HepG2 (cell line): ENCODE data around the gene RAD51D. TPM values are rescaled to one million over a fixed set of nuclear protein-coding genes. Genes with fewer than 3 reads are reported as not detected.

Experiments
- AGO2 ChIP-seq: fragments of 200-400 bp; formaldehyde crosslinking; optimal IDR thresholded peaks from 2 replicates; pipeline ENCODE3; 2017; ENCODE audit warnings: mild to moderate bottlenecking, low read depth, low read length, moderate library complexity
- HDAC6 ChIP-seq: fragments of 200-600 bp; sonication (generic); IDR thresholded peaks from 2 replicates; pipeline ENCODE4 v1.7.0; 2017; ENCODE audit warnings: mild to moderate bottlenecking, antibody characterized with exemption, low read length, low read depth
- KLF9 ChIP-seq: IDR thresholded peaks from 2 replicates; pipeline ENCODE4 v1.6.1; 2016; ENCODE audit warnings: low read depth
- MAF1 ChIP-seq: sonication (generic); formaldehyde crosslinking; IDR thresholded peaks from 2 replicates; pipeline ENCODE4 v1.5.0; 2020; ENCODE audit warnings: missing genetic modification reagents, borderline replicate concordance
- MATR3 ChIP-seq: sonication (generic); formaldehyde crosslinking; IDR thresholded peaks from 2 replicates; pipeline ENCODE4 v1.4.0; 2020; ENCODE audit warnings: missing genetic modification reagents
- NFE2 ChIP-seq: sonication (generic); formaldehyde crosslinking; IDR thresholded peaks from 2 replicates; pipeline ENCODE4 v1.4.0; 2020; ENCODE audit warnings: missing genetic modification reagents
- PTBP1 ChIP-seq: fragments of 200-400 bp; formaldehyde crosslinking; IDR thresholded peaks from 2 replicates; pipeline ENCODE4 v1.6.1; 2018; ENCODE audit warnings: low read length, low read depth; ENCODE audit not compliant: poor library complexity, severe bottlenecking
- SCMH1 ChIP-seq: sonication (generic); formaldehyde crosslinking; IDR thresholded peaks from 2 replicates; pipeline ENCODE4 v1.9.0; 2021; ENCODE audit warnings: missing genetic modification reagents, mild to moderate bottlenecking, borderline replicate concordance
- SOX6 ChIP-seq, 2 experiments: fragments of 450-650 bp in 1 of 2; sonication (generic) in 1 of 2; formaldehyde crosslinking in 1 of 2; IDR thresholded peaks; 2 replicates each; pipeline versions ENCODE4 v1.4.0 to v1.6.1; 2017 to 2020; ENCODE audit warnings: antibody characterized with exemption in 1 of 2, mild to moderate bottlenecking in 1 of 2, missing genetic modification reagents in 1 of 2
- SP140L ChIP-seq: sonication (generic); formaldehyde crosslinking; IDR thresholded peaks from 2 replicates; pipeline ENCODE4 v1.4.0; 2020; ENCODE audit warnings: missing genetic modification reagents, borderline replicate concordance
- YY1 ChIP-seq: IDR thresholded peaks from 2 replicates; pipeline ENCODE4 v1.6.1; 2011; ENCODE audit warnings: low read length, low read depth, moderate library complexity, mild to moderate bottlenecking; ENCODE audit not compliant: insufficient read depth, insufficient replicate concordance
- ZC3H13 ChIP-seq: sonication (generic); formaldehyde crosslinking; IDR thresholded peaks from 2 replicates; pipeline ENCODE4 v1.8.1; 2023; ENCODE audit warnings: mild to moderate bottlenecking, missing genetic modification reagents, moderate library complexity
- ZFYVE20 ChIP-seq: sonication (generic); formaldehyde crosslinking; IDR thresholded peaks from 2 replicates; pipeline ENCODE4 v1.8.0; 2023; ENCODE audit warnings: low read depth, mild to moderate bottlenecking, moderate library complexity, missing genetic modification reagents, borderline replicate concordance
- ZMYM2 ChIP-seq: sonication (generic); formaldehyde crosslinking; IDR thresholded peaks from 2 replicates; pipeline ENCODE4 v1.8.0; 2022; ENCODE audit warnings: mild to moderate bottlenecking, missing genetic modification reagents
- ZNF230 ChIP-seq: sonication (generic); formaldehyde crosslinking; IDR thresholded peaks from 2 replicates; pipeline ENCODE4 v1.4.0; 2020; ENCODE audit warnings: mild to moderate bottlenecking, missing genetic modification reagents
- ZNF33B ChIP-seq: sonication (generic); formaldehyde crosslinking; IDR thresholded peaks from 2 replicates; pipeline ENCODE4 v1.5.1; 2020; ENCODE audit warnings: mild to moderate bottlenecking, missing genetic modification reagents
- ZNF562 ChIP-seq: sonication (generic); formaldehyde crosslinking; IDR thresholded peaks from 2 replicates; pipeline ENCODE4 v1.8.0; 2022; ENCODE audit warnings: missing genetic modification reagents, borderline replicate concordance
- ZNF614 ChIP-seq: IDR thresholded peaks from 2 replicates; pipeline ENCODE4 v1.6.1; 2018; ENCODE audit warnings: missing biosample characterization, missing genetic modification reagents, inconsistent platforms, borderline replicate concordance
- polyA plus RNA-seq, 8 experiments: library from polyadenylated mRNA; depleted of rRNA in 3 of 8; stranded (reverse) in 7 of 8; unstranded in 1 of 8; fragments of >200 nt; fragmentation: Illumina TruSeq in 4 of 8; extraction: Trizol in 4 of 8; gene quantifications; 2 replicates each; pipeline versions ENCODE4 v1.2.1 to v1.2.3, GENCODE V29; 2011 to 2016; ENCODE audit warnings: low read depth in 4 of 8, missing spikeins in 1 of 8, mixed read lengths in 1 of 8; ENCODE audit not compliant: insufficient read depth in 1 of 8
- total RNA-seq, 5 experiments: library from RNA; depleted of rRNA; stranded (reverse); fragments of >200 nt; fragmentation: Illumina TruSeq; extraction: Trizol; gene quantifications; 2 replicates each; pipeline ENCODE4 v1.2.3, GENCODE V29; 2016; ENCODE audit warnings: low read depth in 1 of 5
- TF ChIP-seq, protein P1 (sequence below): IDR thresholded peaks from 2 replicates; pipeline ENCODE4 v1.6.1; 2012; ENCODE audit warnings: low read length, improper control_type of control experiment
- TF ChIP-seq, protein P2 (sequence below): sonication (generic); formaldehyde crosslinking; conservative IDR thresholded peaks from 2 replicates; pipeline ENCODE4 v1.8.0; 2022; ENCODE audit warnings: mild to moderate bottlenecking, moderate library complexity, missing genetic modification reagents
- TF ChIP-seq, protein P3 (sequence below): sonication (generic); formaldehyde crosslinking; conservative IDR thresholded peaks from 2 replicates; pipeline ENCODE4 v1.8.1; 2023; ENCODE audit warnings: missing genetic modification reagents
- TF ChIP-seq, protein P4 (sequence below): sonication (generic); formaldehyde crosslinking; IDR thresholded peaks from 2 replicates; pipeline ENCODE4 v1.4.0; 2020; ENCODE audit warnings: missing genetic modification reagents; ENCODE audit errors: not compliant biosample characterization

The RAD51D gene
- total and polyA plus RNA-seq, 2 of the 13 experiments (the other 11 are each of a cell fraction or from before 2014, with no cell fraction given), result 6.7 to 13.1 TPM

- TF ChIP-seq, protein P1, sequence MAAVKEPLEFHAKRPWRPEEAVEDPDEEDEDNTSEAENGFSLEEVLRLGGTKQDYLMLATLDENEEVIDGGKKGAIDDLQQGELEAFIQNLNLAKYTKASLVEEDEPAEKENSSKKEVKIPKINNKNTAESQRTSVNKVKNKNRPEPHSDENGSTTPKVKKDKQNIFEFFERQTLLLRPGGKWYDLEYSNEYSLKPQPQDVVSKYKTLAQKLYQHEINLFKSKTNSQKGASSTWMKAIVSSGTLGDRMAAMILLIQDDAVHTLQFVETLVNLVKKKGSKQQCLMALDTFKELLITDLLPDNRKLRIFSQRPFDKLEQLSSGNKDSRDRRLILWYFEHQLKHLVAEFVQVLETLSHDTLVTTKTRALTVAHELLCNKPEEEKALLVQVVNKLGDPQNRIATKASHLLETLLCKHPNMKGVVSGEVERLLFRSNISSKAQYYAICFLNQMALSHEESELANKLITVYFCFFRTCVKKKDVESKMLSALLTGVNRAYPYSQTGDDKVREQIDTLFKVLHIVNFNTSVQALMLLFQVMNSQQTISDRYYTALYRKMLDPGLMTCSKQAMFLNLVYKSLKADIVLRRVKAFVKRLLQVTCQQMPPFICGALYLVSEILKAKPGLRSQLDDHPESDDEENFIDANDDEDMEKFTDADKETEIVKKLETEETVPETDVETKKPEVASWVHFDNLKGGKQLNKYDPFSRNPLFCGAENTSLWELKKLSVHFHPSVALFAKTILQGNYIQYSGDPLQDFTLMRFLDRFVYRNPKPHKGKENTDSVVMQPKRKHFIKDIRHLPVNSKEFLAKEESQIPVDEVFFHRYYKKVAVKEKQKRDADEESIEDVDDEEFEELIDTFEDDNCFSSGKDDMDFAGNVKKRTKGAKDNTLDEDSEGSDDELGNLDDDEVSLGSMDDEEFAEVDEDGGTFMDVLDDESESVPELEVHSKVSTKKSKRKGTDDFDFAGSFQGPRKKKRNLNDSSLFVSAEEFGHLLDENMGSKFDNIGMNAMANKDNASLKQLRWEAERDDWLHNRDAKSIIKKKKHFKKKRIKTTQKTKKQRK, result no peak
- TF ChIP-seq, protein P2, sequence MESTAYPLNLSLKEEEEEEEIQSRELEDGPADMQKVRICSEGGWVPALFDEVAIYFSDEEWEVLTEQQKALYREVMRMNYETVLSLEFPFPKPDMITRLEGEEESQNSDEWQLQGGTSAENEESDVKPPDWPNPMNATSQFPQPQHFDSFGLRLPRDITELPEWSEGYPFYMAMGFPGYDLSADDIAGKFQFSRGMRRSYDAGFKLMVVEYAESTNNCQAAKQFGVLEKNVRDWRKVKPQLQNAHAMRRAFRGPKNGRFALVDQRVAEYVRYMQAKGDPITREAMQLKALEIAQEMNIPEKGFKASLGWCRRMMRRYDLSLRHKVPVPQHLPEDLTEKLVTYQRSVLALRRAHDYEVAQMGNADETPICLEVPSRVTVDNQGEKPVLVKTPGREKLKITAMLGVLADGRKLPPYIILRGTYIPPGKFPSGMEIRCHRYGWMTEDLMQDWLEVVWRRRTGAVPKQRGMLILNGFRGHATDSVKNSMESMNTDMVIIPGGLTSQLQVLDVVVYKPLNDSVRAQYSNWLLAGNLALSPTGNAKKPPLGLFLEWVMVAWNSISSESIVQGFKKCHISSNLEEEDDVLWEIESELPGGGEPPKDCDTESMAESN, result peak; percentile 90
- TF ChIP-seq KLF9 (CRISPR knock-in tag) (peak; percentile 62; the same call in 1 of the 2 replicates), MATR3 (CRISPR knock-in tag) (no peak), YY1 (peak; percentile 92), SP140L (CRISPR knock-in tag) (no peak), ZFYVE20 (CRISPR knock-in tag) (peak; percentile 64; the same call in 1 of the 2 replicates), SCMH1 (CRISPR knock-in tag) (no peak), ZNF230 (CRISPR knock-in tag) (peak; percentile 83; the same call in 1 of the 2 replicates), NFE2 (CRISPR knock-in tag) (no peak), ZC3H13 (CRISPR knock-in tag) (peak; percentile 91; the same call in 1 of the 2 replicates), ZMYM2 (CRISPR knock-in tag) (no peak), SOX6 (IDR thresholded peaks at IDR 0.05) (no peak), SOX6 (CRISPR knock-in tag; IDR thresholded peaks at IDR 0.05) (peak; percentile 55), ZNF562 (no peak), HDAC6 (no peak), AGO2 (peak; percentile 78), PTBP1 (no peak), ZNF614 (CRISPR knock-in tag) (0 out of 2 replicates have a peak, but pooled peaks have one; percentile 46), ZNF33B (no peak; the same call in 1 of the 2 replicates), MAF1 (CRISPR knock-in tag) (no peak)
- TF ChIP-seq, protein P3, sequence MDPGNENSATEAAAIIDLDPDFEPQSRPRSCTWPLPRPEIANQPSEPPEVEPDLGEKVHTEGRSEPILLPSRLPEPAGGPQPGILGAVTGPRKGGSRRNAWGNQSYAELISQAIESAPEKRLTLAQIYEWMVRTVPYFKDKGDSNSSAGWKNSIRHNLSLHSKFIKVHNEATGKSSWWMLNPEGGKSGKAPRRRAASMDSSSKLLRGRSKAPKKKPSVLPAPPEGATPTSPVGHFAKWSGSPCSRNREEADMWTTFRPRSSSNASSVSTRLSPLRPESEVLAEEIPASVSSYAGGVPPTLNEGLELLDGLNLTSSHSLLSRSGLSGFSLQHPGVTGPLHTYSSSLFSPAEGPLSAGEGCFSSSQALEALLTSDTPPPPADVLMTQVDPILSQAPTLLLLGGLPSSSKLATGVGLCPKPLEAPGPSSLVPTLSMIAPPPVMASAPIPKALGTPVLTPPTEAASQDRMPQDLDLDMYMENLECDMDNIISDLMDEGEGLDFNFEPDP (CRISPR knock-in tag), result no peak
- TF ChIP-seq, protein P4, sequence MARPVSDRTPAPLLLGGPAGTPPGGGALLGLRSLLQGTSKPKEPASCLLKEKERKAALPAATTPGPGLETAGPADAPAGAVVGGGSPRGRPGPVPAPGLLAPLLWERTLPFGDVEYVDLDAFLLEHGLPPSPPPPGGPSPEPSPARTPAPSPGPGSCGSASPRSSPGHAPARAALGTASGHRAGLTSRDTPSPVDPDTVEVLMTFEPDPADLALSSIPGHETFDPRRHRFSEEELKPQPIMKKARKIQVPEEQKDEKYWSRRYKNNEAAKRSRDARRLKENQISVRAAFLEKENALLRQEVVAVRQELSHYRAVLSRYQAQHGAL (CRISPR knock-in tag), result no peak
Observed at GRCh38 chr17:35141681-35142466, 22.2 kb upstream of the RAD51D start, which contains the start of gene NLE1 (continued).
